RPMI8226 (cell line): ENCODE data around the gene ETV7.
"Not testable (repeated sequence)": the region's sequence is repeated elsewhere in the genome, so short reads cannot be mapped to it uniquely, and the experiment has no call there.

Experiments used
- DNase-seq: peaks from one replicate; pipeline ENCODE4 v3.0.0-alpha.2; 2015

Gene ETV7

GRCh38 chr6:36387440-36388303, at the start of gene ETV7:
Gene ETV7 (minus strand): TSS chr6:36387669. CDS start chr6:36387541, 128 bp downstream.
- DNase-seq: peak; percentile 46

- DNase-seq: no peak
Measured at GRCh38 chr6:36436466-36436865, 49.0 kb upstream of the ETV7 start.

DNA sequence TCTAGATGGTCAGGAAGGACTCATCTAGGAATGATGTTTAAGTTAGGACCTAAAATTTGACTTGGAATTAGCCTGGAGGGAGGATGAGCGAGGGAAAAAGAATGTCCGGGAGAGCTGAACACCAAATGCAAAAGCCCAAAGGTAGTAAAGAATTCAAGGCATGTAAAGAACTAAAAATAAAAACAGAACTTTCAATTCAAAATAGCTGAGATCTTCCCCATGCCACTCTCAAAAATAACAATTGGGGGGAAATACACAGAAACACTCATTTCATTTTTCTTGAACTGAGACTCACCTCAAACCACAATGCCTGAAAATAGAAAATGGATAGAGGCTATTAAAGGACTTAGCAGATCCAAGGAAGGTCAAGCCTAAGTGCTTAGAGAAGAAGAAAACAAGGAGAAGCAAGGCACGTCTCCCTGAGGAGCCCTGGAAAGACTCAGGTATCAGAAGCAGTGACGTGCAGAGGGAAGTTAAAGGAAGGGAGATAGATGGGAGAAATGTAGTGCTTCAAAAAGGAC, 44.7 kb upstream of the ETV7 start:
- DNase-seq: no peak

GRCh38 chr6:36431197-36431596, 43.7 kb upstream of the ETV7 start:
- DNase-seq: no peak

DNA sequence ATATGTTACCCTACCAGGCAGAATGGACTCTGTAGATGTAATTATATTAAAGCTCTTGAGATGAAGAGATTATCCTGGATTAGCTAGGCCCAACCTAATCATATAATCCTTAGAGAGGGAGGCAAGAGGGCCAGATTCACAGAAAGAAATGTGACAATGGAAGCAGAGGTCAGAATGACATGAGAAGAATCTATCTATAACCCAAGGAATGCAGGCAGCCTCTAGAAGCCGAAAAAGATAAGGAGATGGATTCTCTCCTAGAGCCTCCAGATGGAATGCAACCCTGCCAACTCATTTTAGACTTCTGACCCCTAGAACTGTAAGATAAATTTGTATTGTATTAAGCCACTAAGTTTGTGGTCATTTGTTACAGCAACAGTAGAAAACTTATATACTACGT, 42.9 kb upstream of the ETV7 start:
- no peak for DNase-seq

DNA sequence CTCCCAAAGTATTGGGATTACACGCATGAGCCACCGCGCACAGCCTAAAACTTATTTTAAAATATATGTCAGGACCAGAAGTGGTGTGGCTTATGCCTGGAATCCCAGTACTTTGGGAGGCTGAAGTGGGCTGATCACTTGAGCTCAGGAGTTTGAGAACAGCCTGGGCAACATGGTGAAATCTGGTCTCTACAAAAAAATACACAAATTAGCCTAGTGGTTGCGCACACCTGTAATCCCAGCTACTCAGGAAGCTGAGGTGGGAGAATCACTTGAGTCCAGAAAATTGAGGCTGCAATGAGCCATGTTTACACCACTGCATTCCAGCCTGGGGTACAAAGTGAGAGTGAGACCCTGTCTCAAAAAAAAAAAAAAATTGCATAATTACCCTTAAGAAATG, 41.4 kb upstream of the ETV7 start:
- DNase-seq: peak; percentile 9

- DNase-seq: no peak
Measured at GRCh38 chr6:36426622-36427021, 39.2 kb upstream of the ETV7 start.

GRCh38 chr6:36423101-36423824, 35.8 kb upstream of the ETV7 start:
- DNase-seq: peak; percentile 99

GRCh38 chr6:36422714-36423100, 35.2 kb upstream of the ETV7 start:
- DNase-seq: no peak

DNA sequence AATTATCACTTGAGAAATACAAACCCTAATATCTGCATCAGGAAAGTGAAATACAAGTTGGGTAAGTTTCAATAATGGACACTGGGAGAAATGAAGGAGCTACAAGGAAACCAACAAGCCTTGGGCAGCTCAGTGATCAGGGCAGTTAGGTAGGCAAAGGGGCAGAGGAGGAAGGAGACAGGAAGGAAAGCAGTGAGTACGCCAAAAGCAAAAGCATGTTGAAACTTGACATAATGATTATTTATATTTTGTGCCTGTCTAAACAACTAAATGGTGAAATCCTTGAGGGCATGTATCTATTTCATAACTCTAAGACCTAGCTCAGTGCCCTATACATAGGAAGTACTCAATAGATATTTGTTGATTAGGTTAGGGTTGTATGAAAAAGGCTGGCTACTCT, 31.8 kb upstream of the ETV7 start:
- DNase-seq: no peak

- DNase-seq: no peak
Measured at GRCh38 chr6:36418558-36418957, 31.1 kb upstream of the ETV7 start.

GRCh38 chr6:36414481-36414880, 27.0 kb upstream of the ETV7 start:
- DNase-seq: no peak

DNA sequence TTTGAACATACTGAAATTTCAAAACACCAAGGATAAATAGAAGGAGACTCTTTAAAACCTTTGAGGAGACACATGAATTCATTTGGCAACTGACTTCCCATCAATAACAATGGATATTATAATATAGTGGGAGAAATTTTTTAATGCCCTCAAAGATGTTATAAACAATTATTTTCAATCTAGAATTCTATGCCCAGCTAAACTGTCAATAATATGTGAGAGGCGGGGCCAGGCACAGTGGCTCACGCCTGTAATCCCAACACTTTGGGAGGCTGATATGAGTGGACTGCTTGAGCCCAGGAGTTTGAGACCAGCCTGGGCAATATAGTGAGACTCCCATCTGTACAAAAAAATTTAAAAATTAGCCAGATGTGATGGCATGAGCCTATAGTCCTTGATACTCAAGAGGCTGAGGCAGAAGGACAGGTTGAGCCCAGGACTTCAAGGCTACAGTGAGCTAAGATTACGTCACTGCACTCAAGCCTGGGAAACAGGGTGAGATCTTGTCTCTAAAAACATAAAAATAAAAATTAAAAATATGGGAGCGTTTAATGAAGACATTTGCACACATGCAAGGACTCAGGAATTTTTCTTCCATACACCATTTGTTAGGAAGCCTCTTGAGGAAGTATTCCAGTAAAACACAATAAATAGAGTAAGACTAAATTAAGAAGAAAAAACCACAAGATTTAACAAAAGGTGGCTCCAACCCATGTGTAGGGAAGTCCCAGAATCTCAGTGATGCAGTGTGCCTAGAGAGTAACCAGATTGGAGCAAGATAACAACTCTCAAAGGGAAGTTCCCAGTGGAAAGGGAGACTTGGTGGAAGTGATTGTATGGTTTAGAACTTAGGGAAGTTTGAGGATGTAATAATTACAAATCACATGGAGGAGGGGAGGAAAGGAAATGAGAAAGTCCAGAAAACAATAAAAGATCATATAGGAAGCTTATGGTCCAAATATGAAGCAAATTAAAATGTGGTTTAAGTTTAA, 26.3 kb upstream of the ETV7 start:
- no peak for DNase-seq

DNA sequence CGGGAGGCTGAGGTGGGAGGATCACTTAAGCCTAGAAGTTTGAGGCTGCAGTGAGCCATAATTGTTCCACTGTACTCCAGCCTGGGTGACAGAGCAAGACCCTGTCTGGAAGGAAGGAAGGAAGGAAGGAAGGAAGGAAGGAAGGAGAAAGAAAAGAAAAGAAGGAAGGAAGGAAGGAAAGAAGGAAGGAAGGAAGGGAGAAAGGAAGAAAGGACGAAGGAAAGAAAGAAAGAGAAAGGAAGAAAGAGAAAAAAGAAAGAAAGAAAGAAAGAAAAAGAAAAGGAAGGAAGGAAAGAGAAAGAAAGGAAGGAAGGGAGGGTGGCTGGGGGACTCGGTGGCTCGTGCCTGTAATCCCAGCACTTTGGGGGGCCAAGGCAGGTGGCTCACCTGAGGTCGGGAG, 22.2 kb upstream of the ETV7 start:
- DNase-seq: not testable (repeated sequence)

GRCh38 chr6:36404164-36404563, 16.7 kb upstream of the ETV7 start:
- DNase-seq: no peak

GRCh38 chr6:36402481-36402880, 15.0 kb upstream of the ETV7 start:
- no peak for DNase-seq

GRCh38 chr6:36399970-36400369, 12.5 kb upstream of the ETV7 start:
- no peak for DNase-seq

DNA sequence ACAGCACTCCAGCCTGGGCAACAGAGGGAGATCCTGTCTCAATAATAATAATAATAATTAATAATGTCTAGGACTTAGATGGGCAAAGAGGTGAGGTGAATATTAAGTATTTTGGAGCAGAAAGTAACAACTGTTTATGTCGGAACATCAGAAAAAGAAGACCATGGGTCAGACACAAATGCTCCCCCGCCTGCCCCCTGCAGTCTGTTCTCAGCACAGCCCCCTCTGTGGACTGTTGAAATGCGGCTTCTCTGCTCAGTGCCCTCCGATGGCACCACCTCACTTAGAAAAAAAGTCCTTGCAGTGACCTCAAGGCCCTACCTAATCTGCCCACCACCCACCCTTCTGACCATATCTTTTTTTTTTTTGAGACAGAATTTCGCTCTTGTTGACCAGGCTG, 5.2 kb upstream of the ETV7 start:
- no peak for DNase-seq

DNA sequence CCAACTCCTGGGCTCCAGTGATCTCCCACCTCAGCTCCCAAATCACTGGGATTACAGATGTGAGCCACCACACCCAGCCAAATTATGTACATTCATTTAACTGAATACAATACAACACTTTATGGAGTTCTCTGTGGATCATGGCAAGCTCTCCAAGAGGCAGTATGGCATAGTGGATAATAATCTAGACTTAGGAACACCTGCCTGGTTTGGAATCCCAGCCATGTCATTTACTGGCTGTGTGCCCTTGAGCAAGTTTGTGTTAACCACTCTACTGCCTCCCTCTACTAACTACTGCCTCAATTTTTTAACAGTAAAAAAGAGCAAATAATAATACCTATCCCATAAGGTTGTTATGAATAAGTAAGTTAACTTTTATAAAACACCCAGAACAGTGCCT, 1.9 kb upstream of the ETV7 start:
- DNase-seq: no peak

DNA sequence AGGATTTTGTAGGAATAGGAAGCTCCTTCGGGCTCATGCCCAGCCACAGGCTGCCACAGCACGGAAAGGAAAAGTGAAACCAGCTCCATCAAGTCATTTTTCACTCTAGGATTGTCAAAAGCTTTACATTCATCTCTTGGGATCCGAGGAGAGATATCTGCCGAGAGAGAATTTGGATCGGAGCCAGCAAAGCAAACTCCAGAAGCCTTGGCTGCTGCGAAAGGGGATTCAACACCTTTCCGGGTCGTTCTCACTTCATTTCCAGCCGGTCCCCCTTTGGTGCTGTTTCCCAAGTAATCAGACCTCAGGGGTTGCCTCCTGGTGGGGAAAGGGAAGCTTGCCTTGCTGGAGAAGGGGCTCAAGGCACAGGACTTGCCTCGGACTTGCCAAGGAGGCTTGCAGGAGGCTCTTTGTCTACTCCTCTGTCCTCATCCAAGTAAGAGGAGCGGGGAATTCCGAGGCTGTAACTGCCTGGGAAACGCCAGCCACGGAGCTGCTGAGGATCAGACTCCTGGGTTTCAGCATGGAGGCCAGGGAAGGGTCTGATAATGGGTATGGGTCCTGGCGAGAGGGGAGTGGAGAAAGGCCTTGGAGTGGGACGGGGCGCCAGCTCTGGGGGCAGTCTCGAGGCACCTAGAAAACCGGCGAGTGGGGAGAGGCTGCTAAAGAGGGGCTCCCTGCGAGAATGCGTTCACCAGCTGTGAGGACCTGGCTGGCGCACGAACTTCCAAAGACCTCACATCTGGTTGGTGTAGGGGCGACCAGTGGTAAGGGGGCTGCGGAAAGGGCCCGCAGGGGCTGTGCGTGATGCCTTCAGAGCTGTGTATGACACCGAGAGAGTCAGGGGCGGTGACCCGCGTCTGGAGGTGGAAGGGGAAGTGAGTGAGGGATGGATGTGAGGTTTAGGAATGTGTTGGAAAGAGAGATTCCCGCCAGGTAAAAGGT, 702 bp downstream of the ETV7 start:
- DNase-seq: peak; percentile 22

- no peak for DNase-seq
Measured at GRCh38 chr6:36384095-36384494, 3.4 kb downstream of the ETV7 start.

DNA sequence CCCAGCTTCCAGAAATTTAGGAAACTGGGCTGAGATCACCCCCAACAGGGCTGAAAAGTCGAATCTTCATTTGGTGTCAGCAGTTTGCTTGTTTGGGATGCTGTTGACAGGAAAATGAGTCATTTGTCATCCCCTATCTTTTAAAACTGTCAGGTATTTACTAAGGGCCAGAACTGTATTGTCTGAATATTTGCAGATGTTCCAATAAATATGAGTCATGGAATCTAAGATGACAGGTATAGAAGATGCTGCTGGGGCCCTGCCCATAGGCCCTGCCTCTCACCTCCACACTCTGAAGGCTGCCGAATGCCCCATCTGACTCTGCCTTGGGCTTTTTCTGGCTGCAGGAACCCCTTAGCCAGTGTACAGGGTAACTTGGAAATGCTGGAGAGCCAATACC, 3.9 kb downstream of the ETV7 start:
- DNase-seq: no peak
